Activated naive CD8-positive, alpha-beta T cell treated with anti-CD3 and anti-CD28 coated beads, Interleukin-2, amount 50 U/mL, for 24 hours (primary cell): Measurements from ENCODE around the gene EFNB1.
A peak's percentile ranks its signal among the peaks of the same experiment; 100 is the strongest.

Source experiments
- ATAC-seq: fragments of 150-1000 bp; cut with Tn5 transposase; one replicate; pipeline ENCODE4 v1.10.0; 2021
- DNase-seq: peaks from one replicate; pipeline ENCODE4 v3.0.0; 2021
- H3K27ac Mint-ChIP-seq: one replicate; pipeline ENCODE4 v1.8.0; 2021; ENCODE audit warnings: mild to moderate bottlenecking, mixed read lengths
- H3K27me3 Mint-ChIP-seq: one replicate; pipeline ENCODE4 v1.8.0; 2021; ENCODE audit warnings: mixed read lengths
- H3K36me3 Mint-ChIP-seq: one replicate; pipeline ENCODE4 v1.8.0; 2021; ENCODE audit warnings: low read depth, mixed read lengths
- H3K4me1 Mint-ChIP-seq: one replicate; pipeline ENCODE4 v1.8.0; 2021; ENCODE audit warnings: mixed read lengths
- H3K4me3 Mint-ChIP-seq: one replicate; pipeline ENCODE4 v1.8.0; 2021; ENCODE audit warnings: mild to moderate bottlenecking, moderate library complexity, mixed read lengths
- H3K9me3 Mint-ChIP-seq: one replicate; pipeline ENCODE4 v1.8.0; 2021; ENCODE audit warnings: mixed read lengths

The EFNB1 gene

DNA sequence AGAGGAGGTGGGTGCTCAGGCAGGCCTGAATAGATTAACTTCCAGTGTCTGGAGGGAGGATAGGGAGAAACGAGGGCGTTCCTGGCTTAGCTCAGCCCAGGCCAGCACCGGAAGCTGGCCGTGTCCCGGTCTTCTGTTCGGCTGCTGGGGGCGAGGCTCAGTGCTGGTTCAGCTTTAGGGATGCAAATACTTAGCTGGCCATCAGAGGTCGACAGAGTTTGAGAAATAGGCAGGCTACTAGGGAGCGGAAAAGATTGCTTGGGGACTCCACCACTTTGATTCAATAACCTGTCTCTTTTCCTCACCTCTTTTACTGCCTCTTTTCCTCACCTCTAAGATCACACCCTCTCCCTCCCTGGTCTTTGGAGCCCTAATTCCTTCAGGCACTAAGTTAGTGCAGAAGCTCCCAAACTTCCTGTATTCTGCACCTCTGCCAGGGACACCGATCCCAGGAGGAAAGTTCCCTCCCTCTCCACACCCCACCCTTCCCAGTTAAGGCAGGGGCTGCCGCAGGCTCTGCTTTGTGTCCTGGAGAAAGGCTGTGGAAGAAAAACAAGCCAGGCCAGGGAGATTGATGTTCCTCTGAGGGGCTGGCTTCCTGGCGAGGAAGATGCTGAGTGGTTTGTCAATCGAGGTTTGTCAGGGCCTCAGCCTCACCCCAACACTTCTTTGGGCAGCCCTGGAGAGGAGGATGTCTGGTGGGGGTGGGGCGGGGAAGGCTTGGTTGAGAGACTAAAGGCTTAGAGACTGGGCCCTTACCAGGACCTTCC, 6.0 kb upstream of the EFNB1 start:
- Mint-ChIP-seq H3K4me3 (no peak overlapping the region), H3K4me1 (peaks cover 2% of the 10 kb centered on the region), H3K27ac (no peak overlapping the region), H3K36me3 (no peaks in the 10 kb centered on the region), H3K9me3 (no peaks in the 10 kb centered on the region), H3K27me3 (no peaks in the 10 kb centered on the region)
- ATAC-seq (no peak), DNase-seq (no peak)

DNA sequence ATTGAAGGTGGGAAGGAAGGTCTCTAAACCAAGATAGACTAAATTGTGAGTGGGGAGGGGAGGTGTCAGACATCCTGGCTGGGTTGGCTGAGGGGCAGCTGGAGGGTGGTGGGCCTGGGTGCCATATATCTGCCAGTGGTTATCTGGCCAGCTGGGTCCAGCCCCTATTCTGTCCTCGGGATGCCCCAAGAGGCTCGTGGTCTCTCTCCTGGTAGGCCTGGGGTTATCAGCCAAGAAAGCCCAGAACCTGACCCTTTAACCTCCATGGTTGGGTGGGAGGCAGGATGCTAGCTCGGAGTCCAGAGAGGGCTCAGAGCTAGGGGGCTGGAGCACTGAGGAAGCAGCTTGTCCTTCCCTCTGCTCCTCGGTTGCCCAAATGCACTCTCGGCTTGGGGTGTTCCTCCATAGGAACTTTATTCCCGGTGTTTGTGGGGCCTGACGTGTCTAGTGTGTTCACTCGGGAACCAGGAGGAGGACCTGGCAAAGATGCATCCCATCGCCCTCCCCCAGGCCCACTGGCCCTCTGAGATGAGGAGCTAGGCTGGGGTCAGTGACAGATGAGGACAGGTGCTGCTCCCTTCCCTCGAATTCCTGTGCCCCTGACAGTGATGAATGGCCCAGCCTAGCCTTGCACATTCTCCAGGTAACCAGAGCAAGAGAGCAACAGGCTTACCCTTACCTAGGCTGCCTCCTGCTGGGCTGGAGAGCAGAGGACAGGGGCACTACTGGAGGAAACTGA, 5.2 kb upstream of the EFNB1 start:
- Mint-ChIP-seq H3K9me3 (no peaks in the 10 kb centered on the region), H3K4me3 (no peak overlapping the region), H3K36me3 (no peaks in the 10 kb centered on the region), H3K27ac (no peak overlapping the region), H3K4me1 (peaks cover 5% of the 10 kb centered on the region), H3K27me3 (no peaks in the 10 kb centered on the region)
- ATAC-seq, result no peak
- DNase-seq, result no peak

DNA sequence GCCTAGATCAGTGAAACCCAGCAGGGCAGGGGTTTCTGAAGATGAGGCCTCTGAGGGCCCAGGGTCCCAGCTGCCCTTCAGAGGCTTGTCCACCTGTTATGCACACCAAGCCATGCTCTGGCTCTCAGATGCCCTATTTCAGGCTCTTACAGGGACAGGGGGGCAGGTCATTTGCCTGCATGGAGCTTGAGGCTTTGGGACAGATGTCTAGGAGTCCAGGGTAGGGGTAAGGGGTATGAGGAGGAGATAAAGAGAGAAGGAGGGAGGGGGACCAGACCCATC, 4.7 kb upstream of the EFNB1 start:
- peaks cover 7% of the 10 kb centered on the region for H3K4me1 Mint-ChIP-seq
- no peaks in the 10 kb centered on the region for H3K27me3 Mint-ChIP-seq
- ATAC-seq, result no peak
- no peak overlapping the region for H3K27ac Mint-ChIP-seq
- DNase-seq, result no peak
- H3K9me3 Mint-ChIP-seq, result no peaks in the 10 kb centered on the region
- H3K36me3 Mint-ChIP-seq, result no peaks in the 10 kb centered on the region
- H3K4me3 Mint-ChIP-seq, result no peak overlapping the region

DNA sequence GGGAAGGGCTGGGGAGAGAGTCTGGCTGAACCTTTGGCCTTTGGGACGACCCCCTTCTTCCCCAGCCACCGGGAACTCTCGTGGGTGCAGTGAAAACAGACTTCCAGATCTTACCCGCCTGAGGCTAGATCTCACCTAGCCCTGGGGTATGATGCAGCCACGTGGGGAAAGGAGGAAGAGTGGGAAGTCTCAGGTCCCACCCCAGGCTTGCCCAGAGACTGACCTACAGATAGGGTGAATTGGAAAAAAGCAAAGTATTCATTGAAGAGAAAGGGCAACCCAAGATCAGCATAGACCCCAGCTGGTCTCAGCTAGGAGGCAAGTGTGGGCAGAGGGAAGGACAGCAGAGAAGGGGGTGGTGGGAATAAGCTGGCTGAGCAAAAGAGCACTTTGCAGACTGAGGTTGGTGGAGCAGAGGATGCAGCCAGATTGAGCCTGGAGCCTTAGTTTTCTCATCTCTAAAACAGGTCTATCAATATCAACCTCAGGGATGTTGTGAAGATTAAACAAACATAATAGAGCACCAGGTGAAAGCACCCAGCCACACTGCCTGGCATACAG, 4.2 kb upstream of the EFNB1 start:
- Mint-ChIP-seq H3K4me3 (no peak overlapping the region), H3K36me3 (no peaks in the 10 kb centered on the region), H3K9me3 (no peaks in the 10 kb centered on the region), H3K27ac (no peak overlapping the region), H3K27me3 (no peaks in the 10 kb centered on the region), H3K4me1 (peaks cover 7% of the 10 kb centered on the region)
- ATAC-seq, result no peak
- no peak for DNase-seq

DNA sequence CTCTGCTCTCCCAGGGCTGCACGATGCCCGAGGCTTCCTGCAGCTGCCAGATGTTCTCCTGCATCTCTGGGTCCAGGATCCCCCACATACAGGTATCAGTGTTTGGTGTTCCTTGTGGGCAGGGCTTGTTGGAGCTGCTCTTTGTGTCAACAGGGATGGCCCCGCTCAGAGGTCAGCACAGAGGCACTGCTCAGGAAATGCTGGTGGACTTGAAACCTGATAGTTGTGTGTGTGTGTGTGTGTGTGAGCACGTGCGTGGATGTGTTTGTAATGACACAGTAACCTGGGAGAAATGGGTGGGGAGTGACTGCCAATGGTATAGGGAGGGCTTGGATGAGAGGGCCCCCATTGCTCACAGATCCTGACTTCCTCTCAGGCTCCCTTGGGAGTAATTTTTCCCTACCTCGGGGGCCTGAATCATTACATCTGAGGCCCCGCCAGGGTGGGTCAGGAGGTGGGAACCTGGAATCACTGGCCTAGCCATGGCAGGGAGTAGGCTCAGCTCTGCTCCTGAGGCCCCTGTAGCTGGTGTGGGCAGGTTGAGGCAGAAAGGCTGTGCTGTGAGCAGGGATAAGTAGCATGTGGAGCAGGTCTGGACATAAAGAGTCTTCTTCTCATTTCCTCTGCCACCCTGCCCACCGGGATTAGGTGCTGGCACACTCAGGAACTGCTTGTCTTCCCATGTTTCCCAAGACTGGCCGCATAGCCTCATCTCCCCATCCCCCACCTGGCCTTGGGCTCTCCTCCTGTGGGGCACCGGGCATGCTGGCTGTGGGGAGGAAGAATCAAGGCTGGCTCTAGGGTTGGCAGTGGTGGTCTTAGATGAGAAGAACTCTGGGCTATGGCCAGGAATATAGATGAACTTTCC, 2.5 kb upstream of the EFNB1 start:
- no peaks in the 10 kb centered on the region for H3K9me3 Mint-ChIP-seq
- H3K27ac Mint-ChIP-seq, result no peak overlapping the region
- ATAC-seq (no peak), DNase-seq (no peak)
- no peaks in the 10 kb centered on the region for H3K36me3 Mint-ChIP-seq
- H3K27me3 Mint-ChIP-seq, result no peaks in the 10 kb centered on the region
- H3K4me3 Mint-ChIP-seq, result no peak overlapping the region
- peaks cover 10% of the 10 kb centered on the region for H3K4me1 Mint-ChIP-seq

DNA sequence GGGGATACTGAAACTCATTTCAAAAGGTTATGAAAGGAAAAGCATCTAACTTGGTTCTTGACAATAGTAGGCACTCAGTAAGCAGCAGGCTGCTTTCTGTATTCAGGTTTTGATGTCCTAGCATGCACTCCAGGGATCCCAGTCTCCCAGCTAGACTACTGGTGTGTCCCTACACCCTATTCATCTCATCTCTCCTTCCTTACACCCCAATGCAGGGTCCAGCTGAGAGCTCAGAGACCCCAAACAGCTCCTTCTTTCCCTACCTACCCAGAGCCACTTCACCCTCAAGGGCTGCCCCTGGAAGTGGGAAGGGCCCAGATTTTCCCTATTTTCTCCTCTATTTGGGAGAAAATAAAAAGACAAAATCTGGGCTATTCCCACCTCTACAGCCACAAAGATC, 1.6 kb upstream of the EFNB1 start:
- no peaks in the 10 kb centered on the region for H3K27me3 Mint-ChIP-seq
- H3K4me1 Mint-ChIP-seq, result peaks cover 19% of the 10 kb centered on the region
- no peak overlapping the region for H3K27ac Mint-ChIP-seq
- no peaks in the 10 kb centered on the region for H3K9me3 Mint-ChIP-seq
- H3K36me3 Mint-ChIP-seq, result no peaks in the 10 kb centered on the region
- H3K4me3 Mint-ChIP-seq, result no peak overlapping the region
- no peak for ATAC-seq
- DNase-seq, result no peak

DNA sequence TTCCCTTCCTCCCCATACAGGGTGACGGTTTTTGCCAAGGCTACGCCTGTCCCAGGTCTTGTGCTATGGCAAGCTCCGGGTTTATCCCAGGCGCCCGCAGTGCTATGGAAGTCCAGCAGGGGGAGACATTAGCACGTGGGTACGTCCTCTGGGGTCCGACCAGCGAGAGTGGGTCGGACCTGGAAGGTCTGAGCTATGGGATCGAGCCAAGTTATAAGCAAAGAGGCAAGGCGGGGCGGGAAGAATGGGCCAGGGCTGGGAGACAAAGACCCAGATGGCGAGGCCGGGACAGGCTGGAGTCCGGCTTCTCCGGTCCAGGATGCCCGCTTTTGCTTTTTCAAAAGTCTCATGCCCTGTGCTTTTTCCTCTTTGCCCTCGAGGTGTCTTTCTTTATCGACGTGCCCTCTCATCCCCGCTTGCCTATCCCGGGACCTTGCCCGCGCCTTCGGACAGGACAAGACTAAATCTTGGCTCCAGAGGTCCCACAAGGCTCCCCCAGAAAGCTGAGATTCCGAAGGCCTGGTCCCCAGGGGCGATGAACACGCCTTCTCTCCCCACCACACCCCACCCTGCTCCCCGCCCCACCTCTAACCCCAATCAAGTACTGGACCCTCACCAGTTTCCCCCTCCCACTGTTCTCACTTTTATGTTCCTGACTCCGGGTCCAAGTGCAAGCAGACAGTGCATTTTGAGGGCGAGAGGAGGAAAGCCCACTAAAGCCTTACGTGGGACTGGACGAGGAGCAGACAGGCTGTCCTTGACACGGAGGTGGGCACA, 785 bp upstream of the EFNB1 start:
- H3K36me3 Mint-ChIP-seq, result no peaks in the 10 kb centered on the region
- ATAC-seq, result peak; percentile 44
- H3K4me3 Mint-ChIP-seq, result peak overlapping the region; percentile 76
- H3K9me3 Mint-ChIP-seq, result no peaks in the 10 kb centered on the region
- H3K4me1 Mint-ChIP-seq, result peaks cover 19% of the 10 kb centered on the region
- H3K27ac Mint-ChIP-seq, result peak overlapping the region; percentile 62
- no peaks in the 10 kb centered on the region for H3K27me3 Mint-ChIP-seq
- DNase-seq, result peak; percentile 80

DNA sequence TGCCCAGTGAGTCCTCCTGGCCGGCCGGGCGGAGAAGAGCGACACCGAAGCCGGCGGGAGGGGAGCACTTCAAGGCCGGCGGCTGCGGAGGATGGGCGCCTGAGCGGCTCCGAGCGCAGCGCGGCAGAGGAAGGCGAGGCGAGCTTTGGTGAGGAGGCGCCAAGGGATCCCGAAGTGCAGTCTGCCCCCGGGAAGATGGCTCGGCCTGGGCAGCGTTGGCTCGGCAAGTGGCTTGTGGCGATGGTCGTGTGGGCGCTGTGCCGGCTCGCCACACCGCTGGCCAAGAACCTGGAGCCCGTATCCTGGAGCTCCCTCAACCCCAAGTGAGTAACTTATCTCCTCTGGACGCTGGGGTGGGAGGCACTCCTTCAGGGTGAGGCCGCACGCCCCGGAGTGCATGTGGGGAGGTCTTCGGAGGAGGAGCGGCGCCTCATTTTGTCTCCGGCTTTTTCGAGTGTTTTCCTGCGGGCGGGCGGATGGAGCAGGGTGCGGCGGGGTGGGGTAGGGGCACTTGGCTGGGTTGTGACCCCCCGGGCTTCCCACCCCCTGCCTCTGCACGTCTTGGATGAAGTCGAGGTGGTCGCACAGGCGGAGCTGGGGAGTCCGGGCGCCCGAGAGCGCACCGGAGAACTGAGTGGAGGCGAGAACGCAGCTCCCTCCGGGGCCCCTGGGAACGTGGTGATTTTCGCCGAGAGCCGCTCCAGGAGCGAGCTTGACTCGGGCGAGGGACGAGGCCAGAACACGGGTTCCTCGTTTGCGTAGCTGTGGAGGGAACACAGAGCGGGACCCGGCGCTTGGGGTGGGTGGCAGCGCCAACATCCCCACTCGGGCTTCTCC, 979 bp downstream of the EFNB1 start:
- peaks cover 20% of the 10 kb centered on the region for H3K4me1 Mint-ChIP-seq
- H3K27ac Mint-ChIP-seq, result no peak overlapping the region
- ATAC-seq (no peak), DNase-seq (peak; percentile 13)
- peak overlapping the region; percentile 76 for H3K4me3 Mint-ChIP-seq
- no peaks in the 10 kb centered on the region for H3K27me3 Mint-ChIP-seq
- no peaks in the 10 kb centered on the region for H3K9me3 Mint-ChIP-seq
- H3K36me3 Mint-ChIP-seq, result no peaks in the 10 kb centered on the region

DNA sequence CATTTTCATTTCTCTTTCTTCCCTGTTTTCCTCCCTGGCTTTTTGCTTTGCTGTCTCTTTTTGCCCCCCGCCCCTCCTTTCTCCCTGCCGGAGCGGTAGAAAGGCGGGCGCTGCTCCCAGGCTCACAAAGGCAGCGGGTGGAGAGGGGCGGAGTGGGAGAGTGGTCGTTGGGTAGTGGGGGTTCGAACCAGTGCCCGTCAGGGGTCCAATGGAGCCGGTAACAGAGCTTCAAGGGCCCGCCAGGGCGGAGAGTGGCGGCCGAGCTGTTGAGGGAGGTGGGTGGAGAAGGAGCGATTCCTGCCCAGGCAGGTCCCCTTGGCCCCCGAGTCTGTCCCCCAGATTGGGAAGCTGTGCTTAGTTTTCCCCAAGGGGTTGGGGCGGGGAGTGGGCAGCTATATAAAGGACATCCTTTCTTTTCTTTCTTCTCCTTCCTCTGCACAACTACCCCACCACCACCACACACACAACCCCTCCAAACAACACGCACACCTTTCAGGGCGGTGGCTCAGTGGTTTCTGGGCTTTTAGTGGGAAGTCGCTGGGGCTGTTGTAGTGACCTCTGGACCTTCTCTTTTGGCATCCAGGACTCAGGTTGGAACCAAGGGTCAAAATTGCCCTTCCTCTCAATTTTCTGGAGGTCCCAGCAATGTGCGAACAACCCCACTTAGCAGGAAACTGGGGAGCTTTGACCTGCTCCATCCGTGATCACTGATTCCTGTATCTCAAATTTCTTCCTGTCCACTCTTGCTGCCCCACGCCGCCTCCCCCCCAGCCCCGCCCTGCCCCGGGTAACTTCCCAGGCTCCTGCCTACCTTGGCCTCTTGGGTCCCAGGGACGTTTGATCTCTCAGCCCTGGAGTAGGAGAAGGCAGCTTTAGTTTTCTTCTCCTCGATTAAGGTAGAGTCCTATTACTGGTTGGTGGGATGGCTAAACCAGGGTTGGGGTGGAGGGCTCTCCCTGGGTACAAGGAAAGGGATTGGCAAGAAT, 1.9 kb downstream of the EFNB1 start:
- no peaks in the 10 kb centered on the region for H3K36me3 Mint-ChIP-seq

DNA sequence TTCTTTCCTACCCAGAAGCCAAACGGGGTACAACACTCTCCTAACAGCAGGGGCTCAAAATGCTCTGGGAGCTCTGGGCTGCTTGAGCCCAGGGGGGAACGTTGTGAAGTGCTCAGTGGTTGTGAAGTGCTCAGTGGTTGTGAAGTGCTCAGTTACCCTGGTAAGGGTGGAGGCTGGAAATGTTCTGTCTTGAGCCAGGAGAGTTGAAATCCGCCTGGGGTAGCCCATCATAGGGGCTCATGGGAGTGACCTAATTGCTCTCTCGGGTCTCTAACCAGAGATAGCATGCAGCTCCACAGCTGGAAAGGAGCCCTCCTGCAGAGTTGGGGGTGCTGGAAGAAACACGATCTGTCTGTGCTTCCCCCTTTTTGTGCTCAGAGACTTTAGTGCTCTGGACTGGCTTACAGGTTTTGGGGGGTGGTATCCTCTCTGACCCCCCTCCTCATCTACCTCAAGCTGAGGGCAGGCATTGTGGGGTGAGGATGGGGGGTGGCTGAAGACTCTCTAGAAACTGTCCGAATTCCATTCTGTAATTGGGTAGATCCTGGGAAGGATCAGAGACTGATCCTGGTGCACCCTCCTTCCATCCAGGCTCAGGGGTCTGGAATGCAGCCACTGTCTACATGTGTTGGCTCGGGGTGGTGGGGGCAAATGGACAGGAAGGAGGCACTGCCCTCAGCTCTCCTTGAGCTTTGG, 2.7 kb downstream of the EFNB1 start:
- no peaks in the 10 kb centered on the region for H3K9me3 Mint-ChIP-seq
- H3K4me1 Mint-ChIP-seq, result peaks cover 20% of the 10 kb centered on the region
- no peak for ATAC-seq
- H3K27me3 Mint-ChIP-seq, result no peaks in the 10 kb centered on the region
- no peak for DNase-seq
- peak overlapping the region; percentile 76 for H3K4me3 Mint-ChIP-seq
- no peaks in the 10 kb centered on the region for H3K36me3 Mint-ChIP-seq
- H3K27ac Mint-ChIP-seq, result no peak overlapping the region

More for the DNA sequence above, 1.9 kb downstream of the EFNB1 start:
- no peak overlapping the region for H3K27ac Mint-ChIP-seq
- DNase-seq (no peak), ATAC-seq (no peak)
- no peaks in the 10 kb centered on the region for H3K27me3 Mint-ChIP-seq
- peaks cover 20% of the 10 kb centered on the region for H3K4me1 Mint-ChIP-seq
- H3K9me3 Mint-ChIP-seq, result no peaks in the 10 kb centered on the region
- peak overlapping the region; percentile 76 for H3K4me3 Mint-ChIP-seq

DNA sequence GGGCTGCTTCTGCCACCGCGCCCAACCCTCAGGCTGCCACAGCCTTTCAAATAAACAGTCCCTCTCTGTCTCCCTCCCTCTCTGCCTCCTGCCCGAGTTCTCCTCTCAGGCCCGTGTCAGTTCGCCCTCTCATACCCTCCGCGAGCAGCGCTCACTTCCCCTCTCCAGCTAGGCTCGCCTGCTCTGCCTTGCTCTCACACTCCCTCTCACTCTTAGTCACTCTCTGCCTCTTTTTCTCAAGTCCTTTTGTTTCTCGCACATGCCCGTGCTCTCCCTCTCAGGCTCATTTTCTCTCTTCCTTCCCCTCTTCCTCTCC, 3.2 kb downstream of the EFNB1 start:
- ATAC-seq (peak; percentile 45), DNase-seq (peak; percentile 29)
- Mint-ChIP-seq H3K9me3 (no peaks in the 10 kb centered on the region), H3K36me3 (peaks cover 4% of the 10 kb centered on the region), H3K4me1 (peaks cover 20% of the 10 kb centered on the region), H3K27me3 (no peaks in the 10 kb centered on the region), H3K27ac (no peak overlapping the region), H3K4me3 (peak overlapping the region; percentile 48)
